ENCODE results near the gene MYO6. TPM values are rescaled to one million over a fixed set of nuclear protein-coding genes. Genes with fewer than 3 reads are reported as not detected.
"Not testable (repeated sequence)": the region's sequence is repeated elsewhere in the genome, so short reads cannot be mapped to it uniquely, and the experiment has no call there.

MYO6 gene
- total RNA-seq, 1 donor from 2014 or later: 34.4 TPM

DNA sequence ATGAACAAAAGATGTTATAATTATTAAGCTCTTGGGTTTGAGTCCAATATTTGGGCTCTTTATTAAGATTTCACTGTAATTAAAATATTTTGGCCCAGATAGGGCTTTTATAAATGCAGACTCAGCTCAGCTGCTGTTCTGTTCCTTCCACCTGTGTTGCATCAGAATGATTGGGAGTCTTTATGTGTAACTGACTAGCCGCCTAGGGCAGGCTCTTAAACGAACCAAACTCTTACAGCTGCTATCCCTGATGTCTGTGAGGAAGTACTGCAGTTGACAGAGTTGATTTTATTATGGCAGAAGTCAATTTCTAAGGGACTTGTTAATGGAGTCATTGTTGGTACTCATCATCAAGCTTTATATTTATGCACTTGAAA is 144.7 kb downstream of the MYO6 start:
- no peak for DNase-seq

DNA sequence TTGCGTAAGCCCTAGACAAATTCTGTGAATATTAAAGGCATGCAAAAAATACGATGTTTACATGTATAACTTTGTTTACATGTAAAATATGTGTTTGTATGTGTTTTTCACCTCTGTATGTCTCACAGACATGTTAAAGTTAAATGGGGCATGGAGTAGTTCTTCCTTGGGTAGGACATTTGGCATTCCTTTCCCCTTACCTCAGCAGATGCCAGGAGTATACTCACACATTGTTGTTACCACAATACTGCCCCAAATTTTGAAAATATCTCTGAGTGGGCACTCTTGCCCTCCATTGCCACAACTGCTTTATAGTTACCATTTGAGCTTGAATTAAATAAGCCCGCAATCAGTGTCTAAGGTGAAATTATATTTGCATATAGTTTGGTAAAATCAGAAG is 147.5 kb downstream of the MYO6 start:
- DNase-seq: no peak

DNA sequence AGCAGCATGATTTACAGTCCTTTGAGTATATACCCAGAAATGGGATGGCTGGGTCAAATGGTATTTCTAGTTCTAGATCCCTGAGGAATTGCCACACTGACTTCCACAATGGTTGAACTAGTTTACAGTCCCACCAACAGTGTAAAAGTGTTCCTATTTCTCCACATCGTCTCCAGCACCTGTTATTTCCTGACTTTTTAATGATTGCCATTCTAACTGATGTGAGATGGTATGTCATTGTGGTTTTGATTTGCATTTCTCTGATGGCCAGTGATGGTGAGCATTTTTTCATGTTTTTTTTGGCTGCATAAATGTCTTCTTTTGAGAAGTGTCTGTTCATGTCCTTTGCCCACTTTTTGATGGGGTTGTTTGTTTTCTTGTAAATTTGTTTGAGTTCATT is 151.2 kb downstream of the MYO6 start:
- DNase-seq: not testable (repeated sequence)

DNA sequence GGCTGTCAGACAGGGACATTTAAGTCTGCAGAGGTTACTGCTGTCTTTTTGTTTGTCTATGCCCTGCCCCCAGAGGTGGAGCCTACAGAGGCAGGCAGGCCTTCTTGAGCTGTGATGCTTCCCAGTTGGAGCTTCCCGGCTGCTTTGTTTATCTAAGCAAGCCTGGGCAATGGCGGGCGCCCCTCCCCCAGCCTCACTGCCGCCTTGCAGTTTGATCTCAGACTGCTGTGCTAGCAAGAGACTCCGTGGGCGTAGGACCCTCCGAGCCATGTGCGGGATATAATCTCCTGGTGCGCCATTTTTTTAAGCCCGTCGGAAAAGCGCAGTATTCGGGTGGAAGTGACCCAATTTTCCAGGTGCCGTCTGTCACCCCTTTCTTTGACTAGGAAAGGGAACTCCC is 156.1 kb downstream of the MYO6 start:
- not testable (repeated sequence) for DNase-seq

DNA sequence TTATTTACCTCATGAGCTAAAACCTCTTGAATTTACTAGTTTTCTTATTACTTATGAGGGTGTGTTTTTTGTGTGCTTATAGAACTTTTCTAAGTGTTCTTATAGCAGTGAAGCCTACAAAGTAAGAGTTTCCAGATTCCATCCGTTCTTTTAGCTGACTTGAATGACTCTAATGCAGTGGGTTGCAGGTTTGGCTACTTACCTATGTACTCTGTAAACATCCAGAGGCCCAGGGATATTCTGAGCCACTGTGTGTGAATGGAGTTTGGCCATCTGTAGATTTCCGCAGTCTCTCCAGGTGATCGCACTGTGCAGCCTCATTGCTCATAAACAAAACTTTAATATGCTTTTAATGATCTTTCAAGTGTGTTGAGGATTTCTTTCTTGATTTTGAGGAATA is 157.8 kb downstream of the MYO6 start:
- DNase-seq: no peak

DNA sequence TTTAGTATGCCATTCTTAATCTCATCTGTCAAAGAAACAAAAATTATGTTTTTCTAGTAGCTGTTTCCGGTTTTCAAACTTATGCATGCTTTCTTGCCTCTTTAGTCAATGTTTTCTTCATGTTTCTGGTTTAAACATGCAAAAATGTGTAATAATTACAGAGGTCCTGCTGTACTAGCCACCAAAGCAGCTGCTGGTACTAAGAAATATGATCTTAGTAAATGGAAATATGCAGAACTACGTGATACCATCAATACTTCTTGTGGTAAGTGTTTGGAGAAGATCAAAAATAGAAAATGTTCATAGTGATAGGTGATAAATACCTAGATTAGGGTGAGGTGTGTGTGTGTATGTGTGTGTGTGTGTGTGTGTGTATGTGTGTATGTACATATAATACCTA is 158.4 kb downstream of the MYO6 start:
- DNase-seq: no peak

DNA sequence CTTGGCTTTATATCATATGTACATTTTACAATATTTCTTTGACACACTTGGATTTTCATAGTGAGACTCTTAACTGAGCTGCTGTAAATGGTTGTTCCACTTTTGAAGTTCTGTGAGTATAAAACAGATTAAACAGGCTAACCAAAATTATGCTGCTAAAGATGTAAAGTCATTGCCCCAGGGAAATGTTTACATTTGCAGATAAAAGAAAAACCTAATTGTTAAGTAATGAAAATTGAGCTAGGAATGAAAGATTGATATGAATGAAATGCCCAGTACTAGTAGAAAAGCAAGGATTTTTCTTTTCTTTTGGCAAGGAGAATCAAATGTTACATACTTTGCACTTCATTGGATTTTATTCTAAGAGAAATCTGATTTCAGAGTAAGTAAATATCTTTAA is 164.0 kb downstream of the MYO6 start:
- no peak for DNase-seq

DNA sequence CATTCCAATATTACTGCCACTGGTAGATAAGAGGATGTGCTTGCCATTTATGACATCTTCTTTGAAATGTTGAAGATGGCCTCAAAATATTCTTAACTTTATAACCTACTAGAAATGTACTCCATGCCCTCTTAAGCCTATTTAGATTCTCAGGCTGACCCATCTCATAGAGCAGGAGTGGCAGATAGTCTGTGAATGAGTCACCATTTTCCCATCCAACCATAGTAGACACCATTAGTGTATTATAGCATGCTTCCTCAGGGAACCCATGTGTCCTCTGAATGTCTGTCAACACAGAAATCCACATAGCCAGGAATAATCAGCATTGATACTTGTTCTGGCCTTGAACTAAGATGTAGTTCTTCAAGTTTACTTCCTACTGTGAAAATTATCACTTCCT is 173.2 kb downstream of the MYO6 start:
- no peak for DNase-seq

DNA sequence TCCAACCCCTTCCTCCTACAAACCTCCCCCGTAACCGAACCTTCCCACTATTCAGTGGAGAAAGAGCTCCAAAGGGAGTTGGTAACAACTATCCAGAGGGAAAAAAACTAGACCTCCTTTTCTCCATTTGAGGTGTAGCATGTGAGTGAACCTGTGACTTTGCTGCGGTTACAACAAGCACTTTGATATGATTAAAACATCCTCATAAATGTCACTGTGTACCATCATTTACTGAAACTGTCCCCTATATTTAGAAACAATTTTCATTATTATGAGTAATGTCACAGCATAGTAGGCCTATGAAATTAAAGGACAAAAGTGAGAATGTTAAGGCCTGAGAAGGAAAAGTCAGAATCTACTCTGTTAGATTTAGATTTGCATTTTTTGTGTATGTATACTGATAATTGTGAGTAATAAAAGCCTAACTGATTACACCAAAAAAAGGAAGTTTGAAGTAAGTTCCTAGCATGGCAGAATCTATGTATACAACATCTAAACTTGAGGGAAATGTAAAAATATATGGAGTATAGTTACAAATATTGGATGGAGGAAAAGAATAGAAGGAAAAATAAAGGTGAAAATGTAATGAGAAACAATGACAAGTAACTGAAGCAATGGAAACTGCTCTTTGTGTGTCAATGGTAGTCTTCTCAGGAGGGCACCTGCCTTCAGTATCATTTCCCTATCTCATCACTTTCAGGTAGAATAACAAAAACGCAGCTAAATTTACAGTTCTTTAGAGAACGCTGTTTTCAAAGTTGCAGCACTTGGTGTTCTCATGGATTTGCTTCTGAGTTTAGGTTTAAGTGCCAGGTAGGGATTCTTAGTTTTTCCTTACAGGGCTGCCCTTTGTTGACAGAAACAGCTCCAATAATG is 177.5 kb downstream of the MYO6 start:
- DNase-seq: no peak

DNA sequence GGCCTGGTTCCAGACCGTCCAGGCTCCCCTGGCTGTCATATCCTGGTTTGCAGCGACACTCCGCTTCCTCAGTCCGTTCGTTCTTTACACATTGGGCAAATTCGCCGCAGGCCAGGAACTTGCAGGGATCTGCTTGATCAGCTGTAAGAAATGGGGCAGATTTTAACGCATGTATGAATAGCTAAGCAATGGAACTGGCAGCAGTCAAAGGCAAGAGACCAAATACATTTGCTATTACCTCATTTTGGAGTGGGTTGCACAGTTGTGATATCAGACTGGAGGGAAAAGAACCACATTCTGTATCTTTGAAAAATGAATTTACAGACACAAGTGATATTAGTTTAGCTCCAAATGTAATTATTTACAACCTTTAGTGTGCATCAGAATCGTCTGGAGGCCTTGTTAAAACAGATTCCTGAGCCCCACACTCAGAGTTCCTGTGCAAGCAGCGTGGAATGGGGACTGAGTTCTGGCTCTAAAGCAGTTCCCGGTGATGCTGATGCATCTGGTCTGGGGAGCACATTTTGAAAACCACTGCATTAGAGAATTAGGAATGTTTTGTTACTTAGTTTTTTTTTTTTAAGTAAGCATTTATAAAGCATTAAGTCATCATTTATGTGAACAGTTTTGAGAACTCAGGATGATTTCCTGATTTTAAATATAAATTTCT is 182.1 kb downstream of the MYO6 start:
- DNase-seq: no peak

DNA sequence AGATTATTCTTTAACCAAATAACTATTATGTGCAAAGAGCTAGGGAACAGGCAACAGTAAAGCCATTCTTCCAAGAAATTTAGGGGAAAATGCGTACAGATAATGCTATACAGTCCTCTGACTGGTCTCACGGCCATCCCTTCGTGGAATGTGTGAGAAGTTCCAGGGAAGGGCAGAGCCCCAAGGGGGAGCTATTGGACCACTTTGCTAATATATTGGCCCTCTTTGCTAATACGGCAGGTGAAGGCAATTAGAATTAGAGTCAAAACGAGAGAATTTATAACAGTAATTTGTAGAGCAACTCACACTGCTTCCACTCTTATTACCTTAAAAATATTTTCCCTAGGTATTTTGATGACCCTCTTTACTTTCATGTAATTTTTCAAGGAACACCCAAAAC is 183.0 kb downstream of the MYO6 start:
- peak; percentile 47 for DNase-seq

DNA sequence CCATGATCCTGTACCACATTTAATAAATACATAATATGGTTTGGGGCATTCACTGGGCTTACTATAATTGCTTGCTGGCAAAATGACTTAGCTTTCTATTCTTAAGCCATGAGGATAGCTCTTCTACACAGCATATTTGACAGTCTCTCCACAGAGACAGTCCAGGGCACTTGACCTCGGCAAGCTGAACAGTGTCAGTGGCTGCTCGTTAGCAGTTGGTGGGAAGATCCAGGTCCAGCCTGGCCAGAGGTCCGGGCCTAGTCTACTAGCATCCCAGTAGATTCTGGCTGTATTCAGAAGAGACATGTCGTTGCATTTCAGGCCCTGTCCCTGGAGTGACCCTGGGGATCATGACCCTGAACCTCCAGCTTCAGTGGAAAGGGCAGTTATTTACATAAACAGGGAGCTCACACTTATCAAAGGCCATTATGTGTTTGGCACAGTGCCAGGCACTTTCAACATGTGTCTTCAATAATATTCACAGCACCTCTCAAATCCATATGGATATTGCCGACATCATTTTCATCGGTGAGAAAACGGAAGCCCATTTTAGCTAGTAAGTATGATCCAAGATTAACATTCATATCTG is 184.4 kb downstream of the MYO6 start:
- no peak for DNase-seq

DNA sequence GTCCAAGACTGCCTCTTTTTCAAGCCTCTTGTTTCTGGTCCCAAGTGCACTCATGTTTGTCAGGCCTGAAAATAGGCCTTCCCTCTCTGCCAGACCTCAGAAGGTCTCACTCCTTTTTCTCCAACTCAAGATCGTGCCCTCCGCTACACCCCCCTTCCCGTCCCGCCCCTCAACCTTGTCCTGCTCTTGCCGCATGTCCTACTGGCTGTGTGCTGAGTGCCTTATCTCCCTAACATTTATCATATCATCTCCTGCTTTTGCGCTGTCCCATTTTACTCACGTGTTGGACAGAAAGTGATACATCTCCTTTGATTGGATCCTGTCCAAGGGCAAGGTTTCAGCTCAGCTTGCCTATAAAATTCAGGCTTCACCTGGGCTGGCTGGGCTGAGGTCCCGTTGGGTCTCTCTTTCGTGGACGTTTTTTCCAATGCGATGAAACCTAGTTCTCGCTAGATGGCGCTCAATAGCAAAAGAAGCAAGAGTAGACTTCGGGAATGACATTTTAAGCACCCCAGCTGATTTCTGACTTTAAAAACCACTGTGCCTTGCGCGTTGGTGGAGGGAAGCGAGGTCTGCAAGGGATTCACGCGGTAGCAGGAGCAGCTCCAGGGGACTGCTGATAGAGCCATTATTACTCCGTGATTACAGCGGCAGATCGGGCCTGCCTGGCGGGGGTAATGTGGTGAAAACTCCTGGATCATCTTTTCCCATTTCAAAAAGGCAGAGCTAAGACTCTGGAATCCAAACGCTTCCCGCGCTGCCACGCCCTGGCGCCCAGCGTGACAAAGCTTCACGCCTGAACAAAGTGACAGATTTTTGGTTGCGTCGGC is 185.8 kb downstream of the MYO6 start:
- peak; percentile 83 for DNase-seq

DNA sequence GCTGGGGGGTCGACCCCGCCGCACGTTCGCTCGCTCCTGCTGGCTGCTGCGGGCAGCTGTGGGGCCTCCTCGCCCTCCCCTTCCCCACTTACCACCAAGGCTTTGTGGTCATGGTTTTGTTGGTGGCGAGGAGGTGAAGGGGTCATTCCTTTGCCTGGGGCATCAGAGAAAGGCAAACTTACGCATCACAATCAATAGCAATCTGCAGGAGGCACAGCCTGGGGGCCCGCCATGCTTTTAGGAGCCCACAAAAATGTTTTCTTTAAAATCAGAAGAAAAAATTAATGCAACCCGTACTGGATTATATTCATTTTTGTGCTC is 186.4 kb downstream of the MYO6 start:
- DNase-seq: no peak

DNA sequence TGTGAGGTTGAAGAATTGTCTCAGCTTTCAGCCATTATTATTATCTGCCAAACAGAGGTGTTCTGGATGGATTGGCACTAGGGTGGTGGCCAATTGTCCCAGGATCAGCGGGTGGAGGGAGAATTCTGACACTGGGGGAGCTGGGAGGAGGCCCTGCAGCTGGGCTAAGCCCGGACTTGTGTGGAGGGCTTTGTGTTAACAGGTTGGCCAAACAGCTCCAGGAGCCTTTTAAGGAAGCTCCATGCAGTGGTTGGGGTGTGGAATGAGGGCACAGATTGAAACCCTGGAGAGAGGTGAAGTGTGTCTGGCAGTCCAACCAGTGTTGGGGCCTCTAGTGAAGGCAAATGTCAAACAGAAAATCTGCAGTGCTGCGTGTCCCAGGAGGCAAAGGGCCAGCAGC is 187.6 kb downstream of the MYO6 start:
- DNase-seq: no peak

DNA sequence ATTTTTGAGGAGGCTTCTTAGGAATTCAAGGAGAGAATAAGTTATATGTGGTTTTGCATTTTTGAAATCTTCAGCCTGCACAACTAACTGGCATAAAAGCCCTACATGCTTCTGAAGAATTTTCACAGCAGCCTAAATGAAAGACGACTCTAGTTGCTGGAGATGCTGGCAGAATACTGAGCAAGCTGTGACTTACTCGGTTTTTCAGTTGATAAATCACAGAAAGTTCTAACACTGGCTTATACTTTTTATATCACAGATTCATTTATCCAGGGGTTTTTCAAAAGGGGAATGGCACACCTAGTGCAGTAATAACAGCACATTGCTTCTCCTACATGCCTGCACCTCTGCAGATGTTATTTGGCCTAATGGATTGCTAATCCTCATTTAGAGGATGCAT is 188.8 kb downstream of the MYO6 start:
- no peak for DNase-seq

DNA sequence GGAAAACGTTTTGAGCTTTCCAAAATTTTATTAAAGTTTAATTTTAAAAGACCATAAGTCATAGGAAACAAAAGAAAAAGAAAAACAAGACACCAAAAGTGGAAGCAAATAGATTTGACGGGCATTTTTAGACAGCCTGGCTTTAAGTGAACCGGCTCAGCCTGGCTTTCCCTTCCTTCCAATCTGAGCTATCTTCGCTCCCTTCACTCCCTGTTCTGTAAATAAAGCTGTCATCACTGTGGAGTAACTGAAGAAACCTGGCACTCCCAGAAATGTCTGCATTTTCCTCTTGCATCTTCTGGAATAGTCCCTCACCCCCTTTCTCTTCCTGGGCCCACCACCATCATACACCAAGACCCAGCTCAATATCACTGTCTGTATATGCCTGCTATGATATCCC is 191.5 kb downstream of the MYO6 start:
- DNase-seq: no peak

DNA sequence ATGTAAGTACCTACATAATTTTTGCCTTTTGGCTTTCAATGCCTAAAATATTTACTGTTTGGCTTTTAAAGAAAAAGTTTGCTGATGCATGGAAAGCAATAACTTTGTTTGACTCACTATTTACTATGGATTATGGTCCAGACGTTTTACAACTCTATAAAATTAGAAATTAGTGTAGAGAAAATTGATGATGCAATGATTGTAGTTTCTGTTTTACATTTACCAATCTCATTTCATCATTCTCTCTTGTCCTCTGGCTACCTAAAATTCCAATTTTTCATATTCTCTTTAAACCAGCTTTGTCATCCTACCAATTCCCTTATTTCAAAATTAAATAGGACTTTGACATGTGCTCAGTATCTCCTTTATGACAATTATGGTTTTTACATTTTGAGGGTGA is 192.5 kb downstream of the MYO6 start:
- DNase-seq: no peak

DNA sequence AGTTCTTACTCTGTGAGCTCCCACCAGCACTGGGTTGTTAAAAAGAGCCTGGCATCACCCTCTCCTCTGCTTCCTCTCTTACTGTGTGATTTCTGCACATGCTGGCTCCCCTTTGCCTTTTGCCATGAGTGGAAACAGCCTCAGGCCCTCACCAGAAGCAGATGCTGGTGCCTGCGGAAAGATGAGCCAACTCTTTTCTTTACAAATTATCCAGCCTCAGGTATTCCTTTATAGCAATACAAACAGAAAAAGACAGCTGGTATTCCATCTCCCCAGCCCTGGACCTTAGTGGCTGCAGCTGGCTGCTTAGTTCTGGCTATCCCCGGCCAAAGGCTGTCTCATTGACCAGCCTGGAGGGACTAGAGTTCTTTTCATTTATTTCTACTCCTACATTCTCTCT is 194.3 kb downstream of the MYO6 start:
- DNase-seq: no peak

DNA sequence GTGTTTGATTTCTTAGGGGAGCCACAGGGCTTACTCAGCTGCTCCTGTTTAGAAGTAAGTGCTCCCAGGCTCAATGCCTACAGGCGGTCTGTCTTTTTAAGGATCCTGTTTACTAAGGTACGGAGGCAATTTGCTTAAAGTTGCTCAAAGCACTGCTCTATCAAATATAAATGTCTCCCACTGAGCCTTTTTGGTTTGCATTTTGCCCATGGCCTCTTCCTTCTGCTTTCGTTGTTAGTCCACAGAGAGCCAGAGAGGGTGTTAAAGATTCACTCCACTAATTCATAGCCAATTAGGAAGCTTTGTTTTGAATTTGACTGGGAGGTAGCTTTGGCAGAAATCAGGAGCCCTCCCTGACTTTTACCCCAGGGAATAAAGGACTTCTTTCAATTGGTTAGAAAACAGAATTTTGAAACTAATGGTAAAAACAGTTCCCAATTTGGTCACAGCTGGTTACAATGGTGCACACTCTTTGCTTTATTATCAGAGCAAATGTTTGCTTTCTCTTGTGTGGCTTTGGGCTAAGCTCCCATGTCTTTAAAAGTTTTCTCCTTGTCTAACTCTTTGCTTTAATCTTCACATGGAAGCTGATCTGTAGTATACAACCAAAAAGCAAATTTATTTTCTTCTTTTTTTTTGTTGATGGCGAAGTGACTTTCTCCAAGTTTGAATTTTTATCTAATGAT is 197.2 kb downstream of the MYO6 start:
- no peak for DNase-seq

DNA sequence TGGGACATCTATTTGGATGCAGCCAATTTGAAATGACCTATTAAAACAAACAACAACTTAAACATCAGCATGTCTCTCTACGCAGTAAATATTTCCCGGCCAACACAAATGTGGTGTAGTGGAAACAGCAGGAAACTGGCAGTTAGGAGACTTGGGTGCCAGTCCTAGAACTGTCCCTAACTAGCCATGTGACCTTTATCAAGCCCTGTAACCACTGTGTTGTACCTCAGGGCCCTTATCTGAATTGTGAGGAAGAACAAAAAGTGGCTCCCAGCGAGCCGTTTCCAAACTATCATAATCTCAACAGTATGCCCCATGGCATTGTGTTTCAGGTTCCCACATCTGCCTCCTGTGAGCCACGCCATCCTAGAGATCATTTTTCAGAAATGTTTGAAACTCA is 198.9 kb downstream of the MYO6 start:
- DNase-seq: no peak

DNA sequence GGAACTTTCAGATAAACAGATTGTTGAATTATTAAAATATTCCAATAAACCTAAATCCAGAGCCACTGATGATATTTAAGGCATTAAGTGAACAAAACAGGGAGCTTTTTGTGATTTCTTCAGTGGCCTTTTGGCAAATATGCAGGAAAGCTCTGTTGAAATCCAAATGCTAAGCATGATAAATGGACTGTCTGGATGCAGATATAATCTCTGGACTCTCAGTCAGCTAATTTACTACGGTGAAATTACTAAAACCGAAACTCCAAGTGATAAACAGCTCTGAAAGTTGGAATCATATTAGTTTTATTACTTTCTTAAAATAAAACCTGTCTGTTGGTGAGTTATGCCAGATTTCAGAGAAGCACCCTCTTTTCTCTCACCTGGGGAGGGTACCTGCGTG is 203.1 kb downstream of the MYO6 start:
- no peak for DNase-seq

DNA sequence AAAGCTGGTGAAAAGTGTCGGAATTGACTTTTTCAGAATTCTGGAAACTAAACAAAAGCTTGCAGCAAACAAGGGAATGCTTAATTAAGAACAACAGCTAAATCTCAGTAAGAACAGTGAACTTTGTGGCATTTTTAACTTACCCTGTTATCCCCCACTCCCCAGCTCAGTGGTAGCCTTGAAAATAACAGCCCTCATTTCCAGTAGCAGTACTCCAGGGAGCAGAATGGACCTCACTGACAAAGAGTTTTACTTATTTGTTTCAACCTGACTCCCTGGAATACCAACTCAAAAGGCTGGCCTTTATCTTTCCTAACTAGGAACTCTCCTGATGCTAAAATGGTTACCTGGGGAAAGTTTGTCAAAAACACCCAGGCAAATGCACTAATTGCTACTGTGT is 214.5 kb downstream of the MYO6 start:
- no peak for DNase-seq
